Nephron progenitor cell (in vitro differentiated cells): ENCODE results near the gene APBB2.

Experiments used
- DNase-seq: peaks from one replicate; pipeline ENCODE4 v3.0.0; 2021
- H3K27ac Mint-ChIP-seq: 2 replicates; pipeline ENCODE4 v1.8.0; 2021; ENCODE audit warnings: mild to moderate bottlenecking, moderate library complexity, mixed read lengths
- H3K27me3 Mint-ChIP-seq: 2 replicates; pipeline ENCODE4 v1.8.0; 2021; ENCODE audit warnings: mild to moderate bottlenecking, low read depth, mixed read lengths; ENCODE audit not compliant: poor library complexity
- H3K36me3 Mint-ChIP-seq: 2 replicates; pipeline ENCODE4 v1.8.0; 2021; ENCODE audit warnings: low read depth, mixed read lengths
- H3K4me1 Mint-ChIP-seq: 2 replicates; pipeline ENCODE4 v1.8.0; 2021; ENCODE audit warnings: mixed read lengths
- H3K4me3 Mint-ChIP-seq: 2 replicates; pipeline ENCODE4 v1.8.0; 2021; ENCODE audit warnings: mild to moderate bottlenecking, moderate library complexity, mixed read lengths
- H3K9me3 Mint-ChIP-seq: 2 replicates; pipeline ENCODE4 v1.8.0; 2021; ENCODE audit warnings: mild to moderate bottlenecking, moderate library complexity, mixed read lengths
- CTCF ChIP-seq: fragments of 200-600 bp; sonication (generic); IDR thresholded peaks from 2 replicates; pipeline ENCODE4 v1.5.0; 2021; ENCODE audit warnings: antibody characterized with exemption

Gene APBB2

GRCh38 chr4:40888933-40889332, 325.4 kb downstream of the APBB2 start:
- Mint-ChIP-seq H3K27ac (no peak overlapping the region), H3K36me3 (peaks cover 14% of the 10 kb centered on the region), H3K4me3 (no peak overlapping the region), H3K4me1 (peaks cover 23% of the 10 kb centered on the region), H3K27me3 (peaks cover 2% of the 10 kb centered on the region), H3K9me3 (no peaks in the 10 kb centered on the region)
- no peak for TF ChIP-seq CTCF
- DNase-seq, result no peak

- no peak for TF ChIP-seq CTCF
- no peaks in the 10 kb centered on the region for H3K9me3 Mint-ChIP-seq
- H3K27ac Mint-ChIP-seq, result peak overlapping the region; percentile 6
- peaks cover 24% of the 10 kb centered on the region for H3K4me1 Mint-ChIP-seq
- no peak for DNase-seq
- no peak overlapping the region for H3K4me3 Mint-ChIP-seq
- H3K36me3 Mint-ChIP-seq, result peaks cover 14% of the 10 kb centered on the region
- peaks cover 2% of the 10 kb centered on the region for H3K27me3 Mint-ChIP-seq
Observed at GRCh38 chr4:40887764-40888131, 326.6 kb downstream of the APBB2 start.

- no peak for DNase-seq
- peaks cover 30% of the 10 kb centered on the region for H3K4me1 Mint-ChIP-seq
- H3K36me3 Mint-ChIP-seq, result peaks cover 14% of the 10 kb centered on the region
- H3K27ac Mint-ChIP-seq, result no peak overlapping the region
- peaks cover 2% of the 10 kb centered on the region for H3K27me3 Mint-ChIP-seq
- no peak overlapping the region for H3K4me3 Mint-ChIP-seq
- TF ChIP-seq CTCF, result no peak
- H3K9me3 Mint-ChIP-seq, result no peaks in the 10 kb centered on the region
Observed at GRCh38 chr4:40886931-40887763, 327.2 kb downstream of the APBB2 start.

GRCh38 chr4:40881851-40882250, 332.5 kb downstream of the APBB2 start:
- H3K27ac Mint-ChIP-seq, result peak overlapping the region; percentile 68
- peaks cover 4% of the 10 kb centered on the region for H3K27me3 Mint-ChIP-seq
- H3K9me3 Mint-ChIP-seq, result no peaks in the 10 kb centered on the region
- H3K4me1 Mint-ChIP-seq, result peaks cover 33% of the 10 kb centered on the region
- H3K36me3 Mint-ChIP-seq, result peaks cover 7% of the 10 kb centered on the region
- TF ChIP-seq CTCF, result no peak
- no peak for DNase-seq
- no peak overlapping the region for H3K4me3 Mint-ChIP-seq

- Mint-ChIP-seq H3K9me3 (no peaks in the 10 kb centered on the region), H3K36me3 (peaks cover 7% of the 10 kb centered on the region), H3K4me1 (peaks cover 29% of the 10 kb centered on the region), H3K27me3 (peaks cover 4% of the 10 kb centered on the region), H3K4me3 (no peak overlapping the region), H3K27ac (no peak overlapping the region)
- TF ChIP-seq CTCF, result no peak
- no peak for DNase-seq
Observed at GRCh38 chr4:40881096-40881495, 333.2 kb downstream of the APBB2 start.

- no peaks in the 10 kb centered on the region for H3K9me3 Mint-ChIP-seq
- H3K27ac Mint-ChIP-seq, result peak overlapping the region; percentile 14
- TF ChIP-seq CTCF, result no peak
Observed at GRCh38 chr4:40878548-40879055, 335.7 kb downstream of the APBB2 start.

More at GRCh38 chr4:40878548-40879055, 335.7 kb downstream of the APBB2 start:
- H3K4me1 Mint-ChIP-seq, result peaks cover 40% of the 10 kb centered on the region
- no peak for DNase-seq
- H3K27me3 Mint-ChIP-seq, result peaks cover 4% of the 10 kb centered on the region
- H3K4me3 Mint-ChIP-seq, result no peak overlapping the region
- H3K36me3 Mint-ChIP-seq, result peaks cover 7% of the 10 kb centered on the region
